Measurements from ENCODE around the gene C1QL1. TPM values are rescaled to one million over a fixed set of nuclear protein-coding genes. Genes with fewer than 3 reads are reported as not detected.

C1QL1 gene
- total and polyA plus RNA-seq, 3 donors from 2014 or later = 0.74 to 1.7 (median 1.3) TPM

DNA sequence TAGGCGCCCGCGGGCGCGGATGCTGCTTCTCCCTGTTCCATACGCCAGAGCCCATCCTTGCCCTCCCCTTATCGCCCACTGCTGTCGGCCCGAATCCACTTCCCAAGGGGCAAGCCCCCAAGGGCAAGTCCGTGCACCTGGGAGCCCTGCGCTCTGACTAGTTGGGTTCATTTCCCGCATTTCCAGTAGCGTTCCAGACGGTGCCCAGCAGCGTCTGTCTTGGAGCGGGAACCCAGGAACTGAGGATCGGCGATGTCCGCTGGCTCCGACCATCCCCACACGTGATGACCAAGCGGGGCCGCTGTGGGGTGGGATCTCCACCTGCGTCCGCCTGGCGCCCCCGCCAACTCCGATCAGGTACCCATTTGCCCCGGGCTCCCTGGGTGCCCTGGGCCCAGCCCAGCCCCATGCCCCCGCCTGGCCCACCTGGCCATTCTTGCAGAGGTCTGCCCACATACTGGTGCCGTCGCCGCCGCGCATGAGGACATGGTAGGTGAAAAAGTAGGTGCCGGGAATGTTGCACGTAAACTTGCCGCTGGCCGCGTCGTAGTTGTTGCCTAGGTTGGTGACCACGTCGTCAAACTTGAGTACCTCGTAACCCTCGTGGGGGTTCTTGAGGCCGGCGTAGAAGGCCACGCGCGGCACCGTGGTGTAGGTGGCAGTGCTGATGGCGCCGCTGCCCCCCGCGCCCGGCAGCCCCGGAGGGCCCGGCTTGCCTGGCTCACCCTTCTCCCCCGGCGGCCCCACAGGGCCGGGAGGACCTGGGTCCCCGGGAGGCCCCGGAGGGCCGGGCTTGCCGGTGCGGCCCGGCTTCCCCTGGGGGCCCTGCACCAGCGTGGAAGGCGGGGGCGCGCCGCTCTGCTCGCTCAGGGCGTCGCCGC lies 837 bp downstream of the C1QL1 start:
- TF ChIP-seq, protein P1, sequence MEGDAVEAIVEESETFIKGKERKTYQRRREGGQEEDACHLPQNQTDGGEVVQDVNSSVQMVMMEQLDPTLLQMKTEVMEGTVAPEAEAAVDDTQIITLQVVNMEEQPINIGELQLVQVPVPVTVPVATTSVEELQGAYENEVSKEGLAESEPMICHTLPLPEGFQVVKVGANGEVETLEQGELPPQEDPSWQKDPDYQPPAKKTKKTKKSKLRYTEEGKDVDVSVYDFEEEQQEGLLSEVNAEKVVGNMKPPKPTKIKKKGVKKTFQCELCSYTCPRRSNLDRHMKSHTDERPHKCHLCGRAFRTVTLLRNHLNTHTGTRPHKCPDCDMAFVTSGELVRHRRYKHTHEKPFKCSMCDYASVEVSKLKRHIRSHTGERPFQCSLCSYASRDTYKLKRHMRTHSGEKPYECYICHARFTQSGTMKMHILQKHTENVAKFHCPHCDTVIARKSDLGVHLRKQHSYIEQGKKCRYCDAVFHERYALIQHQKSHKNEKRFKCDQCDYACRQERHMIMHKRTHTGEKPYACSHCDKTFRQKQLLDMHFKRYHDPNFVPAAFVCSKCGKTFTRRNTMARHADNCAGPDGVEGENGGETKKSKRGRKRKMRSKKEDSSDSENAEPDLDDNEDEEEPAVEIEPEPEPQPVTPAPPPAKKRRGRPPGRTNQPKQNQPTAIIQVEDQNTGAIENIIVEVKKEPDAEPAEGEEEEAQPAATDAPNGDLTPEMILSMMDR (IDR thresholded peaks at IDR 0.05) = no peak
- no peak for TF ChIP-seq POLR2A (IDR thresholded peaks at IDR 0.05)
- H3K4me3 ChIP-seq = peak overlapping the region in 1 of 2 donors; percentile 9
- H3K36me3 ChIP-seq (ENCODE audit: low read depth, missing control alignments) = no peaks in the 10 kb centered on the region
- 0 to 4% methylated on average over 3 to 74 of the region's 76 CpGs for WGBS, 2 donors
- intact Hi-C loops (cut with DNase I; ENCODE audit: low total_unique reads) = no loop called here
- H3K27me3 ChIP-seq = no peaks in the 10 kb centered on the region
- DNase-seq = no peak
- no peak overlapping the region for H3K27ac ChIP-seq
- no peaks in the 10 kb centered on the region for H3K9me3 ChIP-seq
- H3K4me1 ChIP-seq = peaks cover 14% of the 10 kb centered on the region

- Histone ChIP-seq H3K27me3 (no peaks in the 10 kb centered on the region), H3K4me1 (peaks cover 14% of the 10 kb centered on the region), H3K27ac (no peak overlapping the region)
These were observed 1.6 kb downstream of the C1QL1 start for GRCh38 chr17:44966348-44967025.

GRCh38 chr17:44965481-44966234 lies 2.4 kb downstream of the C1QL1 start:
- H3K9me3 ChIP-seq = no peaks in the 10 kb centered on the region
- 56 to 68% methylated on average over 5 of the region's 5 CpGs for WGBS, 2 donors
- no peak overlapping the region for H3K27ac ChIP-seq
- TF ChIP-seq, protein P1 (IDR thresholded peaks at IDR 0.05) = no peak
- DNase-seq = no peak
- H3K27me3 ChIP-seq = no peaks in the 10 kb centered on the region
- H3K4me1 ChIP-seq = peaks cover 13% of the 10 kb centered on the region
- intact Hi-C loops (cut with DNase I; ENCODE audit: low total_unique reads) = no loop called here
- H3K36me3 ChIP-seq (ENCODE audit: low read depth, missing control alignments) = no peaks in the 10 kb centered on the region
- H3K4me3 ChIP-seq = no peak overlapping the region

More at GRCh38 chr17:44966348-44967025, 1.6 kb downstream of the C1QL1 start:
- Histone ChIP-seq H3K9me3 (no peaks in the 10 kb centered on the region), H3K4me3 (no peak overlapping the region), H3K36me3 (ENCODE audit: low read depth, missing control alignments) (no peaks in the 10 kb centered on the region)
- intact Hi-C loops (cut with DNase I; ENCODE audit: low total_unique reads) = no loop called here
- 10 to 11% methylated on average over 17 to 21 of the region's 21 CpGs for WGBS, 2 donors
- DNase-seq = no peak
- TF ChIP-seq, protein P1 (IDR thresholded peaks at IDR 0.05) = no peak
- TF ChIP-seq POLR2A (IDR thresholded peaks at IDR 0.05) = no peak

DNA sequence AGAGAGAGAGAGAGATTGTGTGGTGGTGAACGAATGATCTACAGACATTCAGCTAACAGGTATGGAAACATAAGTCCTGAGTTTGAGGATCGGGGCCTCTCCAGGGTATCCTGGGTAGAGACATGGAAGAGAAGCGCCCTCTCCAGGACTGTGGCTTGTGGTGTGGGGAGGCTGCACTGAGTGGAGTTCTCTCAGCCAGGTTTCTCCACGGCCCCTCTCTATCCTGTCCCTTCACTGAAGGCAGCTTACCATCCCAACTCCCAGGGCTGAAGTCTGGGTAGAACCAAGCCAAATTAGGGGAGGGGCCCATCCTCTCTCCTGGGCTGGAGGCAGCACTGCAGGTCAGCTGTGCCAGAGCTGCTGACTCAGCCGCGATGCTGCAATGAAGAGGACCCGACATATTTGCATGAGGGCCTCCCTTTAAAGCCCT lies 6.2 kb downstream of the C1QL1 start:
- WGBS, 2 donors = 91 to 92% methylated on average over 7 of the region's 7 CpGs
- TF ChIP-seq POLR2A (IDR thresholded peaks at IDR 0.05) = no peak
- TF ChIP-seq, protein P1 (IDR thresholded peaks at IDR 0.05) = no peak
- no peak overlapping the region for H3K27ac ChIP-seq
- no peaks in the 10 kb centered on the region for H3K36me3 ChIP-seq (ENCODE audit: low read depth, missing control alignments)
- intact Hi-C loops (cut with DNase I; ENCODE audit: low total_unique reads) = no loop called here
- H3K9me3 ChIP-seq = no peaks in the 10 kb centered on the region
- H3K27me3 ChIP-seq = no peaks in the 10 kb centered on the region
- peaks cover 10% of the 10 kb centered on the region for H3K4me1 ChIP-seq
- no peak for DNase-seq
- H3K4me3 ChIP-seq = no peak overlapping the region

Measured in testis (tissue), 3 donors.